Heart right ventricle (tissue), 16 donors: Measurements from ENCODE around the gene GPR135. TPM values are rescaled to one million over a fixed set of nuclear protein-coding genes. Genes with fewer than 3 reads are reported as not detected.

ENCODE experiments used
- ATAC-seq, 8 donors: fragments of 200-7000 bp; cut with Tn5 transposase; one replicate each; pipeline ENCODE4 v1.9.1; 2020; ENCODE audit warnings: mild to moderate bottlenecking in 8 of 8, moderate library complexity in 8 of 8, moderate number of reproducible peaks in 1 of 8
- DNase-seq, 2 donors: peaks; one replicate each; pipeline ENCODE4 v3.0.0-alpha.2; 2020
- H3K27ac ChIP-seq, 10 donors: fragments of 200-600 bp; sonication (generic) in 2 of 10; one replicate each; pipeline versions ENCODE4 v1.5.0 to v1.8.0; 2020 to 2022; ENCODE audit warnings: mild to moderate bottlenecking in 3 of 10
- H3K27me3 ChIP-seq, 7 donors: fragments of 200-600 bp; one replicate each; pipeline ENCODE4 v1.8.0; 2021 to 2022; ENCODE audit warnings: mild to moderate bottlenecking in 2 of 7
- H3K36me3 ChIP-seq, 9 donors: fragments of 200-600 bp; sonication (generic) in 1 of 9; one replicate each; pipeline versions ENCODE4 v1.5.0 to v1.8.0; 2020 to 2022; ENCODE audit warnings: mild to moderate bottlenecking in 2 of 9
- H3K4me1 ChIP-seq, 9 donors: fragments of 200-600 bp; sonication (generic) in 1 of 9; one replicate each; pipeline versions ENCODE4 v1.5.0 to v1.8.0; 2020 to 2022; ENCODE audit warnings: mild to moderate bottlenecking in 4 of 9
- H3K4me3 ChIP-seq, 10 donors: fragments of 200-600 bp; sonication (generic) in 2 of 10; one replicate each; pipeline versions ENCODE4 v1.5.0 to v1.8.0; 2020 to 2022; ENCODE audit warnings: mild to moderate bottlenecking in 7 of 10, moderate library complexity in 2 of 10
- H3K9me3 ChIP-seq, 11 donors: fragments of 200-600 bp in 10 of 11; sonication (generic) in 2 of 11; one replicate each; pipeline versions ENCODE4 v1.5.0 to v1.8.0; 2013 to 2022; ENCODE audit warnings: mild to moderate bottlenecking in 2 of 11, control low read depth in 1 of 11, moderate library complexity in 1 of 11
- WGBS, 2 donors: extraction: QIAGEN DNeasy Blood & Tissue Kit; methylation state at CpG; one replicate each; pipeline ENCODE4 v1.1.7; 2013; ENCODE audit warnings: inconsistent platforms in 1 of 2; 5-methylcytosine and 5-hydroxymethylcytosine counted together
- intact Hi-C, 10 donors: fragments of 100-400 bp; cut with DNase I; formaldehyde crosslinking; loops; one replicate each; pipeline versions ENCODE4 v1.11.1 to v1.14.2; 2022
- polyA plus RNA-seq, 2 donors: library from polyadenylated mRNA; stranded (reverse); fragments of 200-250 nt; gene quantifications; one replicate each; pipeline ENCODE4 v1.2.3, GENCODE V29; 2013
- total RNA-seq, 10 donors: library from RNA; stranded (reverse); fragmentation: NEBNext Ultra II Directional in 3 of 10; extraction: Animal tissue kit (Norgen Biotek cat#: 25700) in 3 of 10; gene quantifications; one replicate each; pipeline versions ENCODE4 v1.2.1 to v1.2.4, GENCODE V29; 2021 to 2023
- TF ChIP-seq, protein P1 (sequence below), 9 donors: fragments of 200-600 bp; sonication (generic) in 2 of 9; IDR thresholded peaks; one replicate each; pipeline versions ENCODE4 v1.5.0 to v1.8.0; 2021 to 2022; ENCODE audit warnings: antibody characterized with exemption in 9 of 9, mild to moderate bottlenecking in 5 of 9, moderate library complexity in 1 of 9
- donor health status: Arrhythmogenic right ventricular cardiomyopathy.
- donor health status: ischemic (EF 13 %, LVEDD 7.1; RV severe dilation, severe dysfunction).
- donor health status: healthy with polysubstance abuse.
- donor health status: DM: no; HTN: yes; CAD: no.
- donor health status: DM: no; HTN: no; CAD: no.
- donor health status: ischemic (EF 25% LVEDD 6.9; RV normal size, moderate dysfunction).
- donor health status: ischemic (EF 25% LVEDD 5.7; RV mildly dilated, moderate dysfunction).
- donor health status: healthy.
- donor health status: DM: yes; HTN: yes; CAD: no.
- donor health status: Ischemic cardiomyopathy.
- donor health status: ischemic (EF 35%, LVEDD 5.7; RV mildly dilated, moderate dysfunction).
- donor health status: nonischemic (EF 11% LVEDD 7.7; RV severe dilation, severe dysfunction).
- donor health status: DM: yes; HTN: yes; CAD: no.
- donor health status: PGD.
- donor health status: ischemic (EF 29% LVEDD 5.4; RV normal size, mild dysfunction).
- donor health status: nonischemic (EF 23%, LVEDD 6.1; RV moderate dilation, normal function).

GPR135 gene
- total and polyA plus RNA-seq, 12 donors: 0.86 to 2.6 (median 2.1) TPM

DNA sequence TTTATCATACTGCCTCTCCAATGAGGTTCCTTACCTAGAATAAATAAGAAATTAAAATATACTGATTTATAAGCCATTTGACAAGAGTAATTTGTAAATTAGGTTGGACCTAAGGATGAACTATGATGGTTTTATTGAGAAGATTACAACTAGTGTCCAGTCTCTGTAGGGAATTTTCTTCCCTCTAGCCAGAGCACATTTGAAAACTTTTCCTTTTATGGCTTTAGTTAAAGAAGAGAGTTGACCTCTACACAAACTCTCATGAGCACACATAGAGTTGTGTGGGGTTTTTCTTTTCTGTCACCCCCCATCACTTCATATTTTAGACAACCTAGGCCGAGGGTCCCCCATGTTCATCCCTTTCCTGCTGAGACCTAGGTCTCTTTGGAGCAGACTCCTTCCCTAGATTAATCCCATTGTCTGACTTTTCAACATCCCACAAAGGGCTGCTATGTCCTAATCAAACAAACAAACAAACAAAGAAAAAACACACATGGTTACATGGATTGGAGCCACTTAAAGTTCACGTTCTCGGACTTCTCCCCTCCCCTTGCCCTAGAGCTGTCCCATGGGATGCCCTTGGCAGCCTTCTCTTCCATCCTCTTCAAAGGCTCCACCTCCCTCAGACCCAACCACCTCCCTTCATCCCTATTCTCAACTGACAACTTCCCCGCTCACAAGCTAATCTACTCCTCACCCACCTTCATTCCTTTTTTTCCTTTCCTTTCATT, 40.7 kb downstream of the GPR135 start:
- intact Hi-C loops: loop anchor here in 7 of 10 donors (5.0 to 10.0 kb wide), 7 partner anchors 47 to 297 kb away; partner anchors contain the start of gene DAAM1 (in 4 of the 7)
- TF ChIP-seq, protein P1, sequence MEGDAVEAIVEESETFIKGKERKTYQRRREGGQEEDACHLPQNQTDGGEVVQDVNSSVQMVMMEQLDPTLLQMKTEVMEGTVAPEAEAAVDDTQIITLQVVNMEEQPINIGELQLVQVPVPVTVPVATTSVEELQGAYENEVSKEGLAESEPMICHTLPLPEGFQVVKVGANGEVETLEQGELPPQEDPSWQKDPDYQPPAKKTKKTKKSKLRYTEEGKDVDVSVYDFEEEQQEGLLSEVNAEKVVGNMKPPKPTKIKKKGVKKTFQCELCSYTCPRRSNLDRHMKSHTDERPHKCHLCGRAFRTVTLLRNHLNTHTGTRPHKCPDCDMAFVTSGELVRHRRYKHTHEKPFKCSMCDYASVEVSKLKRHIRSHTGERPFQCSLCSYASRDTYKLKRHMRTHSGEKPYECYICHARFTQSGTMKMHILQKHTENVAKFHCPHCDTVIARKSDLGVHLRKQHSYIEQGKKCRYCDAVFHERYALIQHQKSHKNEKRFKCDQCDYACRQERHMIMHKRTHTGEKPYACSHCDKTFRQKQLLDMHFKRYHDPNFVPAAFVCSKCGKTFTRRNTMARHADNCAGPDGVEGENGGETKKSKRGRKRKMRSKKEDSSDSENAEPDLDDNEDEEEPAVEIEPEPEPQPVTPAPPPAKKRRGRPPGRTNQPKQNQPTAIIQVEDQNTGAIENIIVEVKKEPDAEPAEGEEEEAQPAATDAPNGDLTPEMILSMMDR (IDR thresholded peaks at IDR 0.05): no peak
- Histone ChIP-seq H3K4me3 (no peak overlapping the region), H3K27ac (peak overlapping the region in 9 of 10 donors; percentile 4 to 76 (median 70)), H3K4me1 (peaks cover 0 to 83% (median 57%) of the 10 kb centered on the region in 9 donors), H3K9me3 (no peaks in the 10 kb centered on the region), H3K27me3 (no peaks in the 10 kb centered on the region), H3K36me3 (no peaks in the 10 kb centered on the region)
- 31 to 33% methylated on average over 4 of the region's 4 CpGs for WGBS, 2 donors
- peak; percentile 73 for DNase-seq
- peak; percentile 49 to 77 (median 68) for ATAC-seq

DNA sequence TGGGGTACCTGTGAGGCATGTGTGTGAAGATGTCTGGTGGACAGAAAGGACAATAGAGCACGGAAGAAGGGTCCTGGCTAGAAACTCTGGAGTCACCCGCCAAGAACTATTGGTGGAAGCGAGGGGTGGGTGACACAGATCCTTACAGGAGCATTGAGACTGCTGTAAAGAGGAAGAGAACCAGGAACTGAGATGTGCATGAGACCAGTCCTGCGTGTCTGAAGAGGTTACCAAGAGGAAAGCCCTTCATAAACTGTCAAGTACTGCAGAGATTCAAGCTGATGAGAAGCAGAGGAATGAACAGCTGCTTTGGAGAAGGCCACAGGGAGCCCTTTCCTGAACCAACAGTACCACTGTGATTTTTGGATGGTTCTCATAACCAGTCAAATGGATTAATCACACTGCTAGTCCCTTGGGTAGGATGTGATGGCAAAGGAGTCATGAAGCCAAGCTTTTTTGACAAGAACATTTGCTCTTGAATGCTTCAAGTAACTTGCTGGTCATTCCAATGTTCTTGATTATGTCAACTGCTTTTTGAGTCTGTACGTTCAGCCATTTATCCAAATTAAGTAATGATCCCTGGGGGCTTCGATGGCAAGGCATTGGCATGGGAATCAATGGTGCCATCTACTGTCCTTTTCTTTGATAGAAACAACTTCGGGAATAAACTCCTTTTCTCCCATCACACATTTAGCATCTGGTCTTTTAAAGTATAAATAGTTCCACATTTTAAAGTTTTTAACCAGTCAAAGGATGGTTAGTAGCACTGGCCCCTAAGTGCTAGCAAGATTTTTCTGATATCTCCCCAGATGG, 42.9 kb downstream of the GPR135 start:
- H3K27me3 ChIP-seq: no peaks in the 10 kb centered on the region
- intact Hi-C loops: loop anchor here in 6 of 10 donors (5.0 to 10.0 kb wide), 5 partner anchors 45 to 235 kb away; partner anchors contain the start of gene DAAM1 (in 2 of the 6)
- no peaks in the 10 kb centered on the region for H3K9me3 ChIP-seq
- TF ChIP-seq, protein P1 (IDR thresholded peaks at IDR 0.05): peak in 6 of 9 donors; percentile 17 to 56 (median 38)
- no peaks in the 10 kb centered on the region for H3K36me3 ChIP-seq
- H3K4me1 ChIP-seq: peaks cover 0 to 71% (median 42%) of the 10 kb centered on the region in 9 donors
- peak in 3 of 8 donors; percentile 9 to 18 (median 13) for ATAC-seq
- H3K27ac ChIP-seq: peak overlapping the region in 6 of 10 donors; percentile 5 to 32 (median 28)
- 47 to 54% methylated on average over 7 of the region's 7 CpGs for WGBS, 2 donors
- no peak for DNase-seq
- H3K4me3 ChIP-seq: no peak overlapping the region

DNA sequence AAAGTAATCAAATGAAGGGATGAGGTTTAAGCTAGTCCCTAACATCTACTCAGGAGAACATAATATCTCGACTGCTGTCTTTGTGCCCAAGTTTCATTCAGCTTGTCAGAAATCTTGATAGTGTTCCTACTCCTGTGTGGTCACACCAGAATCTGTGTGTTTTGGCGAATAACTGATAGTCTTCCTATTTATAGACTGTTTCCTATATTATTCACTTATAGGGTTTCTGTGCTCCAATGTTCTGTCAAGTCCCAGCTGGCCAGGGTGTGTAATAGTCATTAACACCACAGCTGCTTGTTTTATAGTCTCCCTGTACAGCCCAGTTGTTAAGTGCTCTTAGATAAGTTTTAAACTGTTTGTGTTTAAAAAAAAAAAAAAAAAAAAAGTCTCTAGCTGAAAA, 45.9 kb downstream of the GPR135 start:
- ATAC-seq (peak in 4 of 8 donors; percentile 36 to 56 (median 50)), DNase-seq (no peak)
- H3K27me3 ChIP-seq: no peaks in the 10 kb centered on the region
- H3K9me3 ChIP-seq: no peaks in the 10 kb centered on the region
- WGBS, 2 donors: 45 to 52% methylated on average over 2 of the region's 2 CpGs
- intact Hi-C loops: no loop called here
- peaks cover 0 to 41% (median 12%) of the 10 kb centered on the region in 9 donors for H3K4me1 ChIP-seq
- peak overlapping the region in 4 of 10 donors; percentile 21 to 62 (median 36) for H3K27ac ChIP-seq
- H3K4me3 ChIP-seq: no peak overlapping the region
- no peaks in the 10 kb centered on the region for H3K36me3 ChIP-seq
- TF ChIP-seq, protein P1 (IDR thresholded peaks at IDR 0.05): no peak

DNA sequence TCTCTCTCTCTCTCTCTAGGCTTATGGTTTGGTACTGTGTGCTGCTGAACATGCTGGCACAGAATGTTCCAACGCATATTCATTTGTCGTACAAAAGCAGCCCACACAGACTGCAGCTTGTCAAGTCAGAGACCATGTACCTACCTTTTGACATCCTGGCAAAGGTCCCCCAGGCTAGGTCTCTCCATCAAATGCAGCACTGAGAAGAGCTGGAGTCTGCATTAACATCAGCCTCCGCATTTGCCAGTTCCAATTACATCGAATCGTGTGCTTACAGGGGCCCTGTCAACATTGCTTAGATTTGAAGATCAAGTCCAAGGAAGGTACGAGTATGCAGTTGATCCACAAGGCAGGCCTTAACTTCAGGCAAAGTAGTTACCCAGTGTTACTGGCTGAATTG, 47.9 kb downstream of the GPR135 start:
- ATAC-seq (no peak), DNase-seq (no peak)
- H3K4me3 ChIP-seq: no peak overlapping the region
- TF ChIP-seq, protein P1 (IDR thresholded peaks at IDR 0.05): no peak
- no peak overlapping the region for H3K27ac ChIP-seq
- intact Hi-C loops: no loop called here
- no peaks in the 10 kb centered on the region for H3K36me3 ChIP-seq
- H3K9me3 ChIP-seq: no peaks in the 10 kb centered on the region
- no peaks in the 10 kb centered on the region for H3K27me3 ChIP-seq
- peaks cover 0 to 21% (median 6%) of the 10 kb centered on the region in 9 donors for H3K4me1 ChIP-seq
- 76 to 78% methylated on average over 6 of the region's 6 CpGs for WGBS, 2 donors
